Medulla oblongata (tissue), 1 donor: ENCODE results near the gene MAN1B1.

ENCODE experiments used
- DNase-seq: peaks from one replicate; pipeline ENCODE4 v3.0.0-alpha.2; 2015; ENCODE audit errors: extremely low spot score

The MAN1B1 gene

DNA sequence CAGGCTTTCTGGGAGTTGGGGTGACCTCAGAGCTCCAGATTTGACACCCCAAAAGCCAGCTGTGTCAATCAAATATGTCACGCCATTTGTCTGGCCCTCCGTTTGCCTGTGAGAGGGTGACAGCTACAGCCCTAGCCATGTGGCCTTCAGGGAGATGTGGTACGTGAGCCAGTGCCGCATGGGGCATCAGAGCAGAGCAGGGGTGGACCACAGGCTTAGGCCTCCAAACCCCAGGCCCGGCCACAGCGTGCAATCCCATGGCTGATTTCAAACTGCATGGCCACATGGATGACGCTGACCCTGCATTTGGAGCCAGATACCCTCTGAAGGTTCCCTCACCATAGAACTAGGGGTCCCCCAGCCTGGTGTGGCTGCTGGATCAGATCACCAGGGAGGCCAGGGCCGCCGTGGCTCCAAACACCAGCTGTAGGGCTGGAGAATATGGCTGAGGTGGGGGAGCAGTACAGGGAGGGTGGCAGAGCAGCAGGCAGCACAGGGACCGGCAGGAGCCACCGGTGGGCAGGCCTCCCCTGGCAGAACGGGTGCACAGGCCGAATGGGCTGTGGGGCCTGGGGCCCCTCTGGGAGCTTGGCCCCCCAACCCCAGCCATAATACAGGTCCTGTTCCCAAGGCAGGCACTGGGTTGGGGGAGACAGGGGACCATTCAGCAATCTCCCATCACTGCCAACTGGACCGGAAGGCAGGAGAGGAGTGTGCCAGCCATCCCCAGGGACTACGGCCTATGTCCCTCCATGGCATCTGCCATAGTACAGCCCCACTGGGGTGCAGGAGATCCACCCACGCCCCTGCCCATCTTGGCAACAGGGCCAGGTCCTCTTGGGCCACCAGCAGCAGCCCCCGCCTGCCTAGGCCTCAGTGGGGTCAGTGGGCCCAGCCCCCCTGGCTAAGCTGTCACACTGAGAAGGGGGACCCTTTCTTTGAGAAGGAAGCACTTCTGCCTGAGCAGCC, 18.0 kb upstream of the MAN1B1 start:
- DNase-seq, result no peak

- no peak for DNase-seq
Observed at GRCh38 chr9:137069508-137070091, 17.2 kb upstream of the MAN1B1 start.

GRCh38 chr9:137070201-137070905, 16.4 kb upstream of the MAN1B1 start, which contains the start of gene SAPCD2:
TSS of gene SAPCD2 (minus strand) at chr9:137070557. CDS start at chr9:137070460, 97 bp downstream.
- DNase-seq, result peak; percentile 93

- DNase-seq, result peak; percentile 94
Observed at GRCh38 chr9:137070906-137071275, 15.9 kb upstream of the MAN1B1 start.

GRCh38 chr9:137071282-137071681, 15.5 kb upstream of the MAN1B1 start:
- no peak for DNase-seq

DNA sequence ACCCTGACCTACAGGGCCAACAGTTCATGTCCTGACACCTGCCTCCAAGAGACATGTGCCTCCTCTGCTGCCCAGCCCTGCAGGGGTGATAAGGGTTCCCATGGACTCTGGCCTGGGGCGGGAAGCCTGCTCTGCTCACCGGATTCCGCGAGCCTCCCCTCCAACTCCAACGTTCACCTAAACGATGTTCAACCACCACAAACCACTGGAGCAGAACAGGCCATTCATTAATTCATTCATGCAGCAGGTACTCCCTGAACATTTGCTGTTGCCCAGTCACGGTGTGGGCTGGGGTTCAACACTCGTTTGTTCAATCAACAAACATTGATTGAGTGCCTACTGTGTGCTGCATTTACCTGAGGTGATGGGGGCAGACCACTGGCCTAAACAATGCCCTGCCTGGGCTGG, 12.8 kb upstream of the MAN1B1 start:
- no peak for DNase-seq

DNA sequence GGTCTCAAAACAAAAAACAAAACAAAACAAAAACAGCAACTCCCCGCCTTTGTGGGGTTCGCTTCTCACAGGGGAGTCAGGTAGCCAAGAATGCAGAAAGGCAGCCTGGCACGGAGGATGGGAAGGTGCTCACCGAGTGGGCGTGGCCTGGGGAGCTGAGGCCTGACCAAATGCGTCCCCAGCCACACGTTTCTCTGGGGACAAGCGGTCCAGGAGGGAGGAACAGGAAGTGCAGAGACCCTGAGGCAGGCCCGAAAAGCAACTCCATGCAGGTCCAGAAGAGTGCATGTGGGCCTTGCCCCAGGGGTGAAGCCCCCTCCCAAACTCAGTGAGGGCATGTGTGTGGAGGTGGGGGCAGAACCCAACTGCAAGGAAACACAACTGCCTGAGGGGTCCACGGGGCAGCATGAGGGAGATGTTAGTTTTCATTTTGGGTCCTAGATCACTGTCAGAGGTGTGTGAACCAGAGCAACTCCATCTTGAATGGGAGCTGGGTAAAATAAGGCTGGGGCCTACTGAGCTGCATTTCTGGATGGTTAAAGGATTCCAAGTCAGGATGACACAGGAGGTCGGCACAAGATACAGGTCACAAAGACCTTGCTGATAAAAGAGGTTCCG, 12.0 kb upstream of the MAN1B1 start:
- no peak for DNase-seq

DNA sequence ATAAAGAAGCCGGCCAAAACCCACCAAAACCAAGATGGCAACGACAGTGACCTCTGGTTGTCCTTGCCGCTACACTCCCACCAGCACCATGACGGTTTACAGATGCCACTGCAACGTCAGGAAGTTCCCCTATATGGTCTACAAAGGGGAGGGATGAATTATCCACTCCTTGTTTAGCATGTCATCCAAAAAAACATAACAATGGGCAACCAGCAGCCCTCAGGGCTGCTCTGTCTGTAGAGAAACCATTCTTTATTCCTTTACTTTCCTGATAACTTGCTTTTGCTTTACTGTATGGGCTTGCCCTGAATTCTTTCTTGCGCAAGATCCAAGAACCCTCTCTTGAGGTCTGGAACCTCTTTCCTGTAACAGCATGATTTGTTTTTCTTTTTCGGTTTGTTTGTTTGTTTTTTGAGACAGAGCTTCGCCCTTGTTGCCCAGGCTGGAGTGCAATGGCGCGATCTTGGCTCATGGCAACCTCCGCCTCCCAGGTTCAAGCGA, 11.5 kb upstream of the MAN1B1 start:
- DNase-seq, result no peak

- DNase-seq, result no peak
Observed at GRCh38 chr9:137076636-137077009, 10.2 kb upstream of the MAN1B1 start.

GRCh38 chr9:137077010-137077747, 9.6 kb upstream of the MAN1B1 start, which contains the start of gene UAP1L1:
TSS of gene UAP1L1 (plus strand) at chr9:137077517. CDS start at chr9:137077533, 16 bp downstream.
- DNase-seq, result peak; percentile 81

DNA sequence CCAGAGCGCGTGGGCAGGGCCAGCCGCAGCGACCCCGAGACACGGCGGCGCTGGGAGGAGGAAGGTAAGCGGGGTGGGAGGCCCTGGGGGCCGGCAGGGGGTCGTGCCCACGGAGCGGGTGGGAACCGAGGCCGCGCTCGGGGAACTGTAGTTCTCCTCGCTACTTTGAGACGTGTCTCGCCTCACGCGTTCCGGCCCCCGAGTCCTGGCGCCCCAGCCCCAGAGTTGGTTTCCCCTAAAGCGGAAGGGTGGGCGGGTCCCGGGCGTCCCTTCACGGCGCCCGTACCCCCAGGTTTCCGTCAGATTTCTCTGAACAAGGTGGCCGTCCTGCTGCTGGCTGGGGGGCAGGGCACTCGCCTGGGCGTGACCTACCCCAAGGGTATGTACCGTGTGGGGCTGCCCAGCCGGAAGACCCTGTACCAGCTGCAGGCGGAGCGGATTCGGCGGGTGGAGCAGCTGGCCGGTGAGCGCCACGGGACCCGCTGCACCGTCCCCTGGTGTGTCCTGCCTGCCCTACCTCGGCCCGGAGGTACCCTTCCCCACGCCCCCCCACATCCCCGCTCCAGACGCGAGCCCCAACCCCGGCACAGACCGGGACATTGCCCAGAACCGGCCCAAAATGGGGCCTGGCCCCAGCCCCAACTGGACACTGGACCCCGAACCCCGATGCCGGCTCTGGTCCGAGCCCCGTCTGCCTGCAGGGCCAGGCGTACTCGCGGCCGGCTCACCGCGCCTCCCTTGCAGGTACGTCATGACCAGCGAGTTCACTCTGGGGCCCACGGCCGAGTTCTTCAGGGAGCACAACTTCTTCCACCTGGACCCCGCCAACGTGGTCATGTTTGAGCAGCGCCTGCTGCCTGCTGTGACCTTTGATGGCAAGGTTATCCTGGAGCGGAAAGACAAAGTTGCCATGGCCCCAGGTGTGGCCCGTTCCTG, 8.8 kb upstream of the MAN1B1 start:
- no peak for DNase-seq

DNA sequence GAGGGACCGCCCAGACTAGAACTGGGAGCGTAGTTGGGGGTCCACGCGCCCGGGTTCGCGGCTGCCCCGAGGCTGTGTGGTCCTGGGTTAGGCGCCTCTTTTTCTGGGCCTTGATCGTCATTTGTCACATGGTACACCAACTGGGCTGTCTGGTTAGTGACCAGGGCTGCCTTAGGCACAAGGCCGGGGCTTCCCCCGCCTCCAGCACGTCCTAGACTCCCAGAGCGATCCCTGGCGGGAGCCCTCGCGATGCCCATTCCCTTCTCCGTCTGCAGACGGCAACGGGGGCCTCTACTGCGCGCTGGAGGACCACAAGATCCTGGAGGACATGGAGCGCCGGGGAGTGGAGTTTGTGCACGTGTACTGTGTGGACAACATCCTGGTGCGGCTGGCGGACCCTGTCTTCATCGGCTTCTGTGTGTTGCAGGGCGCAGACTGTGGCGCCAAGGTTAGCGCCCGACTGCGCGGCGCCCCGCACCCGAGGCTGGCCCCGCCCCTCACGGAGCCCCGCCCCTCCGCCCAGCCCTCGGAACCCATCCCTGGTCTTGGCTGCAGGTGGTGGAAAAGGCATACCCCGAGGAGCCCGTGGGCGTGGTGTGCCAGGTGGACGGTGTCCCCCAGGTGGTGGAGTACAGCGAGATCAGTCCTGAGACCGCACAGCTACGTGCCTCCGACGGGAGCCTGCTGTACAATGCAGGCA, 7.9 kb upstream of the MAN1B1 start:
- DNase-seq, result no peak

- no peak for DNase-seq
Observed at GRCh38 chr9:137079401-137079787, 7.4 kb upstream of the MAN1B1 start.

DNA sequence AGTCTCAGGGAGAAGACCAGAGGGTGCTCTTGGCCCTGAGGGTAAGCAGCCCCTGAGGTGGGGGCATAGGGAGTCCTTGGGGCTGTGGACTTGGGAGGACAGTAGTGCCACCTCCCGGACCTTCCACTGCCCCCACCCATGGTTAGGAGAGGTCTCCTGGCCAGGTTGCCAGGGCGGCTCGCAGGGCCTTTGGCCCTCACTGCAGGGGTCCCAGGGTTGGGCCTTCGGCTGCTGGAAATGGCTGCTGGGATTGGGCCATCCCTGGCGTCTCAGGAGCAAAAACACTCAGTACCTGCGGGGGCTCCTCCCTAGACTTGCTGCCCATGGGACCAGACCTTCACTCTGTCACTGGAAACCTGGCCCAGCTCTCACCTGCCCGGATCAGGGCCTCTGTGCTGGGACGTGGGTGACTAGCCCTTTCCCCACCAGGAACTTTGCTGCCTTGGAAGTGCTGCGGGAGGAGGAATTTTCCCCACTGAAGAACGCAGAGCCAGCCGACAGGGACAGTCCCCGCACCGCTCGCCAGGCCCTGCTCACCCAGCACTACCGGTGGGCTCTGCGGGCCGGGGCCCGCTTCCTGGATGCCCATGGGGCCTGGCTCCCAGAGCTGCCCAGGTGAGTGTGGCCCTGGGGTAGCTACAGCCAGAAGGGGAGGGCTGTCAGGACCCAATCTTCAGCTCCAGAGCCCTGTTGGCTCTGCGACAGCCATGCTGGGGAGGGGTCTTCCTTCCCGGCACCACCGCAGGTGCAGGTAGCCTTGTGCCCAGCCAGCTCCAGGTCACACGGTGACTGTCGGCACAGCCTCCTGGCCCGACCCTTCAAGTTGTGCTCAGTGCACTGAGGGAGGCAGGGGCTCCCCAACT, 6.3 kb upstream of the MAN1B1 start:
- no peak for DNase-seq

- no peak for DNase-seq
Observed at GRCh38 chr9:137082222-137082924, 4.4 kb upstream of the MAN1B1 start.

GRCh38 chr9:137082925-137083290, 3.9 kb upstream of the MAN1B1 start:
- DNase-seq, result no peak

- no peak for DNase-seq
Observed at GRCh38 chr9:137083394-137084004, 3.3 kb upstream of the MAN1B1 start.
